Measurements from ENCODE around the gene HOXD10. TPM values are rescaled to one million over a fixed set of nuclear protein-coding genes. Genes with fewer than 3 reads are reported as not detected.

Gene HOXD10
- total and polyA plus RNA-seq, 4 donors: 0.92 to 15.5 (median 0.98) TPM; not detected in 1

GRCh38 chr2:176128172-176128981 is 11.8 kb downstream of the HOXD10 start:
- peak overlapping the region; percentile 69 for H3K4me3 ChIP-seq (ENCODE audit: low read depth, low read length)
- H3K36me3 ChIP-seq (ENCODE audit: control insufficient read depth, insufficient read depth, low read length): peaks cover 7% of the 10 kb centered on the region
- H3K4me1 ChIP-seq (ENCODE audit: control insufficient read depth, insufficient read depth, low read length): peaks cover 44% of the 10 kb centered on the region
- H3K9me3 ChIP-seq (ENCODE audit: control insufficient read depth, insufficient read depth, low read length): no peaks in the 10 kb centered on the region
- WGBS (ENCODE audit: insufficient coverage): 15% methylated on average over 40 of the region's 49 CpGs
- DNase-seq (ENCODE audit: low read depth in 4 of 6, low spot score in 6 of 6): peak in 2 of 6 donors; percentile 74 to 81
- peaks cover 31% of the 10 kb centered on the region for H3K27me3 ChIP-seq (ENCODE audit: control insufficient read depth, insufficient read depth, low read length)
- H3K27ac ChIP-seq (ENCODE audit: low read depth, low read length): peak overlapping the region; percentile 93

GRCh38 chr2:176128982-176129796 is 12.6 kb downstream of the HOXD10 start, which contains the start of gene HOXD8:
HOXD8 (plus strand) TSS chr2:176129705; CDS start chr2:176130367, 662 bp downstream.
- no peaks in the 10 kb centered on the region for H3K9me3 ChIP-seq (ENCODE audit: control insufficient read depth, insufficient read depth, low read length)
- H3K27me3 ChIP-seq (ENCODE audit: control insufficient read depth, insufficient read depth, low read length): peaks cover 23% of the 10 kb centered on the region
- H3K36me3 ChIP-seq (ENCODE audit: control insufficient read depth, insufficient read depth, low read length): peaks cover 7% of the 10 kb centered on the region
- under 1% methylated on average over 57 of the region's 64 CpGs for WGBS (ENCODE audit: insufficient coverage)
- peak within 1 kb of the TSS; percentile 93 for H3K27ac ChIP-seq (ENCODE audit: low read depth, low read length)
- DNase-seq (ENCODE audit: low read depth in 4 of 6, low spot score in 6 of 6): peak in 2 of 6 donors; percentile 92 to 95
- peaks cover 39% of the 10 kb centered on the region for H3K4me1 ChIP-seq (ENCODE audit: control insufficient read depth, insufficient read depth, low read length)
- peak within 1 kb of the TSS; percentile 69 for H3K4me3 ChIP-seq (ENCODE audit: low read depth, low read length)

GRCh38 chr2:176129813-176130146 is 13.2 kb downstream of the HOXD10 start:
- Histone ChIP-seq H3K27ac (ENCODE audit: low read depth, low read length) (peak overlapping the region; percentile 93), H3K9me3 (ENCODE audit: control insufficient read depth, insufficient read depth, low read length) (no peaks in the 10 kb centered on the region), H3K4me1 (ENCODE audit: control insufficient read depth, insufficient read depth, low read length) (peaks cover 37% of the 10 kb centered on the region), H3K36me3 (ENCODE audit: control insufficient read depth, insufficient read depth, low read length) (peaks cover 3% of the 10 kb centered on the region), H3K4me3 (ENCODE audit: low read depth, low read length) (peak overlapping the region; percentile 69), H3K27me3 (ENCODE audit: control insufficient read depth, insufficient read depth, low read length) (peaks cover 17% of the 10 kb centered on the region)
- under 1% methylated on average over 40 of the region's 43 CpGs for WGBS (ENCODE audit: insufficient coverage)
- DNase-seq (ENCODE audit: low read depth in 4 of 6, low spot score in 6 of 6): no peak

GRCh38 chr2:176130147-176130956 is 13.8 kb downstream of the HOXD10 start:
- peak in 4 of 6 donors; percentile 76 to 93 (median 84) for DNase-seq (ENCODE audit: low read depth in 4 of 6, low spot score in 6 of 6)
- peak overlapping the region; percentile 64 for H3K4me3 ChIP-seq (ENCODE audit: low read depth, low read length)
- H3K36me3 ChIP-seq (ENCODE audit: control insufficient read depth, insufficient read depth, low read length): no peaks in the 10 kb centered on the region
- peaks cover 37% of the 10 kb centered on the region for H3K4me1 ChIP-seq (ENCODE audit: control insufficient read depth, insufficient read depth, low read length)
- H3K27ac ChIP-seq (ENCODE audit: low read depth, low read length): peak overlapping the region; percentile 83
- H3K9me3 ChIP-seq (ENCODE audit: control insufficient read depth, insufficient read depth, low read length): no peaks in the 10 kb centered on the region
- H3K27me3 ChIP-seq (ENCODE audit: control insufficient read depth, insufficient read depth, low read length): peaks cover 12% of the 10 kb centered on the region
- WGBS (ENCODE audit: insufficient coverage): 0% methylated on average over 91 of the region's 100 CpGs

- WGBS (ENCODE audit: insufficient coverage): no CpG with 5 or more reads among the region's 15 CpGs
- peak overlapping the region; percentile 83 for H3K27ac ChIP-seq (ENCODE audit: low read depth, low read length)
- H3K36me3 ChIP-seq (ENCODE audit: control insufficient read depth, insufficient read depth, low read length): no peaks in the 10 kb centered on the region
- H3K4me3 ChIP-seq (ENCODE audit: low read depth, low read length): peak overlapping the region; percentile 64
- peaks cover 4% of the 10 kb centered on the region for H3K27me3 ChIP-seq (ENCODE audit: control insufficient read depth, insufficient read depth, low read length)
- H3K9me3 ChIP-seq (ENCODE audit: control insufficient read depth, insufficient read depth, low read length): no peaks in the 10 kb centered on the region
- peaks cover 35% of the 10 kb centered on the region for H3K4me1 ChIP-seq (ENCODE audit: control insufficient read depth, insufficient read depth, low read length)
- DNase-seq (ENCODE audit: low read depth in 4 of 6, low spot score in 6 of 6): peak in 1 of 6 donors; percentile 65
These were observed 14.6 kb downstream of the HOXD10 start for GRCh38 chr2:176130957-176131847.

GRCh38 chr2:176131848-176132158 is 15.2 kb downstream of the HOXD10 start:
- Histone ChIP-seq H3K36me3 (ENCODE audit: control insufficient read depth, insufficient read depth, low read length) (no peaks in the 10 kb centered on the region), H3K27ac (ENCODE audit: low read depth, low read length) (peak overlapping the region; percentile 83), H3K27me3 (ENCODE audit: control insufficient read depth, insufficient read depth, low read length) (peaks cover 4% of the 10 kb centered on the region), H3K4me1 (ENCODE audit: control insufficient read depth, insufficient read depth, low read length) (peaks cover 35% of the 10 kb centered on the region), H3K4me3 (ENCODE audit: low read depth, low read length) (peak overlapping the region; percentile 64), H3K9me3 (ENCODE audit: control insufficient read depth, insufficient read depth, low read length) (no peaks in the 10 kb centered on the region)
- no CpG with 5 or more reads among the region's 4 CpGs for WGBS (ENCODE audit: insufficient coverage)
- no peak for DNase-seq (ENCODE audit: low read depth in 4 of 6, low spot score in 6 of 6)

- DNase-seq (ENCODE audit: low read depth in 4 of 6, low spot score in 6 of 6): peak in 2 of 6 donors; percentile 65 to 89
- Histone ChIP-seq H3K9me3 (ENCODE audit: control insufficient read depth, insufficient read depth, low read length) (no peaks in the 10 kb centered on the region), H3K27me3 (ENCODE audit: control insufficient read depth, insufficient read depth, low read length) (peaks cover 4% of the 10 kb centered on the region), H3K27ac (ENCODE audit: low read depth, low read length) (peak overlapping the region; percentile 83), H3K36me3 (ENCODE audit: control insufficient read depth, insufficient read depth, low read length) (no peaks in the 10 kb centered on the region), H3K4me1 (ENCODE audit: control insufficient read depth, insufficient read depth, low read length) (peaks cover 35% of the 10 kb centered on the region), H3K4me3 (ENCODE audit: low read depth, low read length) (peak overlapping the region; percentile 64)
- 9% methylated on average over 9 of the region's 33 CpGs for WGBS (ENCODE audit: insufficient coverage)
These were observed 15.9 kb downstream of the HOXD10 start for GRCh38 chr2:176132205-176133171.

- no peaks in the 10 kb centered on the region for H3K27me3 ChIP-seq (ENCODE audit: control insufficient read depth, insufficient read depth, low read length)
- H3K27ac ChIP-seq (ENCODE audit: low read depth, low read length): peak overlapping the region; percentile 83
- H3K4me3 ChIP-seq (ENCODE audit: low read depth, low read length): no peak overlapping the region
These were observed 16.8 kb downstream of the HOXD10 start for GRCh38 chr2:176133389-176133788.

More at GRCh38 chr2:176133389-176133788, 16.8 kb downstream of the HOXD10 start:
- DNase-seq (ENCODE audit: low read depth in 4 of 6, low spot score in 6 of 6): peak in 2 of 6 donors; percentile 85
- Histone ChIP-seq H3K9me3 (ENCODE audit: control insufficient read depth, insufficient read depth, low read length) (no peaks in the 10 kb centered on the region), H3K4me1 (ENCODE audit: control insufficient read depth, insufficient read depth, low read length) (peaks cover 30% of the 10 kb centered on the region), H3K36me3 (ENCODE audit: control insufficient read depth, insufficient read depth, low read length) (no peaks in the 10 kb centered on the region)
